ENCODE data around the gene DGKG.
A peak's percentile ranks its signal among the peaks of the same experiment; 100 is the strongest.

Gene DGKG

DNA sequence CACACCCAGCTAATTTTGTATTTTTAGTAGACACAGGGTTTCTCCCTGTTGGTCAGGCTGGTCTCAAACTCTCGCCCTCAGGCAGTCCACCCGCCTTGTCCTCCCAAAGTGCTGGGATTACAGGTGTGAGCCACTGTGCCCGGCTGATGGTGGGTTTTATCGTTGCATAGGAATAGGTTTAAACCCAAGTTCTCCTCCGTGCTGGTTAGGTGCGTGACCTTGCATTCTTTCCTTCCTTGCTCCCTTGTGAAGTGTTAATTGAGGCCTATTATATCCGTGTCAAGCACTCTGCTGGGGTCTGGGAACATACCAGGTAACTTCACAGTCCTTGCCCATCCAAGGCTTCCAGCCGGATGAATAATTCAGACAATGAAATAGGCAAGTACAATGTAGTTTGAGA, 233.9 kb downstream of the DGKG start:
- DNase-seq, result no peak

DNA sequence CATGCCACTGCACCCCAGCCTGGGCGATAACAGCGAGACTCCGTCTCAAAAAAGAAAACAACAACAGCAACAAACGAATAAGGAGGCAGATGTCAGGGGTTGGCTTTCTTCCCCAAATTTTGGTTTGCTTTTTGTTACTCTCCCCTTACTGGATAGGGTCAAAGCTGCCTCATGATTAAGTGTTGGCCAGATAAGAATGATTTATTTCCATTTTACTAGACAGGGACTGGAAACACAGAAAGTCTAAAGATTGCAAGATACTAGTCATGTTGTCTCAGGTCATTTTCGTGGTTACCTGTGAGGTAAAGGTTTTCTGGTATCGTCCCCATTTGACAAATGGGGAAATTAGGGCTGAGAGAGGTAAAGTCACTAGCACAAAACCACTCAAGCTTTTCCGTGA, 234.6 kb downstream of the DGKG start:
- DNase-seq, result no peak

DNA sequence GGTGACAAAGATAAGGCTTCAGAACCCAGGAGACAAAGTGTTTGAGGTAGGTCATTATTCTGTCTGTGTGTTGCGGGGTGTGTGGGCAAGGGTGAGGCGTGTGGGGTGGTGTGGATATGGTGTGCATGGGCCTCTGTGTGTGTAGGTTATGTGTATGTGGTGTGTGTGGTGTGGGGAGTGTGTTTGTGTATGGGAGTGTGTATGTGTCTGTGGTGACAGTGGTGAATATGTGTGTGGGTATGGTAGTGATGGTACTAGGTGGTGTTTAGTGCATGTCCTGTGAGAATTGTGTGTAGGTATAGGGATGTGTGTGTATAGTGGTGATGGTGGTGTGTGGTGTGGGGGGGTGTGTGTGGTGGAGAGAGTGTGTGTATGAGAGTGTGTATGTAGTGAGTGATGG, 236.9 kb downstream of the DGKG start:
- DNase-seq, result no peak

DNA sequence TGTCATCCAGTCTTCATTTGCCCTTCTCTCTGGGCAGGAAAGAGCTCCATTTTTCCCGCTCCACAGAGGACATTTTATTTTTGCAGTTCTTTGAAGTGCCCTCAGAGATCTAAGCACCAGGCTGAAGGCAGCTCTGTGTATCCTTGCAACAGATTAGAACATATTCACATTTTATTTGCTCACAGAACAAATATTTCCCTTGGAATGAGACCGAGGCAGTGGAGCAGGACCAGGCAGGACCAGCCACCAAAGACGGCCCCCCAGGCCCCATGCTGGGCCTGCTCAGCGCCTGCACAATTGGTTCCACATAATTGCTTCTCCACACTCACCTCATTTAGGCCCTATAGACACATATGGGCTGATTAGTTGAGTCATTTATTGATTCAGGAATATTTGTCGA, 237.4 kb downstream of the DGKG start:
- no peak for DNase-seq

DNA sequence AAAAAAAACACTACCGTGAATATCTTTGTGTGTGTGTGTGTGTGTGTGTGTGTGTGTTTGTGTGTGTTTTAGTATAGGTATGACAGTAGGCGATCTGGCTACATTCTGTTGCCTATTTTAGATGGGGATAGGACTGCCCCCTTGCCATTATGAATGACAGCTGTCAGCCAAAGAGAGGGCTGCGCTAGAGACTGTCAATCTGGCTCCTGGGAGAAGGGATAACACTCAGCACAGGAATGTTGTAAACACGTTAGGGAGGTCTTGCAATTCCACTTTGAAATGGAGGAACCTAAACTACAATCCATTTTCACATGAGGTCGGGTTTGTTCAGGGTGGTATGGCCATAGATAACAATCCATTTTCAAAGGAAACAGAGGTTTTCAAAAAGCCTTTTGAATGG, 239.0 kb downstream of the DGKG start:
- no peak for DNase-seq

DNA sequence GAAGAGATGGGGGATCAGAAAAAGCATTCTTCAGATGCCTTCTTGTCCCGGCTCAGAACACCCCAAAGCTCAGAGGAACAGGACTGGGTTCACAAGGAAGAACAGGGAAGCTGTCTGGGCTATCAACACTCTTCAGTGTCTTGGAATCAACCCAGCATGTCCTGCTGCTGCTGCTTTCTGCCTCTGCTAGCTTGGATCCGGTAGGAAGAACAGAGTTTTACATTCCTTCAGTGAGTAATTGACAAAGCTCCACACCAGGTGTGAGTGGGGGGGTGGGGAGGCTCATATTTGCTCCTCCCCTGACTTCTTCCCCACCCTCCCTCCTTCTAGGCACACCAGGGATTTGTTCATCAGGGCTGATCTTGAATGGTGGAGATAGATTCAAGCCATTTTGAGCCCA, 240.1 kb downstream of the DGKG start:
- no peak for DNase-seq

DNA sequence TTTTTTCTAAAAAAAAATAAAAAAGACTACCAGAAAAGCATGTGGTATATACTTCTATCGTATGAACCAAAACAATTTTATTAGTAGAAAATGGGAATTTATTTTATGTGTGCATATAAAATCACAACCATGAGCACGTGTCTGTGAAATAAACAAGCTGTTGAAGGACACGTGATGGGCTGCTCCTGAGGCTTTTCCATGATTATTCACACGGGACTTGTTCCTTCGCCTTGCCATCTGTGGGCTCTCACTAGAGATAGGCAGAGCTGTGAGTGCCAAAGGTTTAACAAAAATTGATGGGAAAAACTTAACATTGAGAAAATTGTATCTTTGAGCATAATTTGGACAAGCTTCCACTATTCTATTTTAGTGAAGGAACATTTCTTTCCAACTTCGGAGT, 240.8 kb downstream of the DGKG start:
- no peak for DNase-seq

DNA sequence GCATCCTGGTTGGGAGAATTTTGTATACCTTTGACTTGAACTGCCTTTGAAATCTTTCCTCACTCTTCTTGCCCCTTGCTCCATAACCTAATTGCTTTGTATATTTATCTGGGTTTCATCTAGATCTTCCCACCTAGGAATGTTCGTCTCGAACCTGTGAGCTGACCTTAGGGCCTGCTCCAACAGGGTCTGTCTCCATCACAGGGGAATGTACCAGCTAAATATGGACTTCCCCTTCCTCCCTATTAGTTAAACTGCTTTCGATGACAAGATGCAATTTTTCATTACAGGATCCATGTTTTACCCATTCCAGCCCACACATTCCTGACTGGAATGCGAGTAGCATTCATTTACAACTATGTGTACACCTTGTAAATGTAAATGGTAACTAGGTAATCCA, 242.5 kb downstream of the DGKG start:
- no peak for DNase-seq

DNA sequence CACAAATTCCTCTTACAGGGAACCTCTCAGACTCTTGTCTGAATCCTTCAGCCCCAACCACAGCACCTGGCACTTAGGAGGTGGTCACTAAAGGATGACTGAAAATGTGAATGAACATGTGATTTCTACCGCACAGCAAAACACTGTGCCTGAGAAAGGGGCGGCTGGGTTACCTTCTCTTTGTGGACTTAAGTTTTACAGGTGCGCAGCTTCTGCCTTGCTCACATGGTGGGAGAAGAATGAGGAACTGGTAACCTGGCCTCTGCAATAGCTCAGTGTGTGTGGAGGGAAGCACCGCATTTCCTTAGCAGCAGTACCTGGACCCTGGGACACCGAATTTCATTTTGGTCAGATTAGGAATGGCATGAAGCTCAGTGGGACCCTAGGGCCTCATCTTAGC, 243.3 kb downstream of the DGKG start:
- DNase-seq, result no peak

DNA sequence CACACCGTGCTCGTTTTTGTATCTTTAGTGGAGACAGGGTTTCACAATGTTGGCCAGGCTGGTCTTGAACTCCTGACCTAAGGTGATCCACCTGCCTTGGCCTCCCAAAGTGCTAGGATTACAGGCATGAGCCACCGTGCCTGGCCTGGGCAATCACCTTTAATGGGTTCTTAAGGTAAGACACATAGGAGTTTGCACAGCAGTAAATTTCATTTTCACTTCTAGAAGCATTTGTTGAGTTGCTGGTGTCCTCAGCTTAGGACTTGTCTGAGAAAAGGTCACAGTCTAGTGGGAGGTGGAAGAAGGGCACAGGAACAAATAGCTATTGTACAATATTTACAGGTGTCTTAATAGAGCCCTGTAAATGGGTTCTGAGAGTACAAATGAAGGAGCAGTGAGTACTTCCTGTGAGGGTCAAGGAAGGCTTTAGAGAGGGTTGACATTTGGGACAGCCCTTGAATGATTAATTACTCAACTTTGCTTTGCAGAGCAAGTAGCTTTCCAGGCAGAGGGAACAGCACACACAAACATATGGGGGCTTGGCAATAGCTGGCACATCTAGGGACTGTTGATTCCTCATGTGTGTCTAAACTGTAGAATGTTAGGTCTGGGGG, 244.4 kb downstream of the DGKG start:
- no peak for DNase-seq

DNA sequence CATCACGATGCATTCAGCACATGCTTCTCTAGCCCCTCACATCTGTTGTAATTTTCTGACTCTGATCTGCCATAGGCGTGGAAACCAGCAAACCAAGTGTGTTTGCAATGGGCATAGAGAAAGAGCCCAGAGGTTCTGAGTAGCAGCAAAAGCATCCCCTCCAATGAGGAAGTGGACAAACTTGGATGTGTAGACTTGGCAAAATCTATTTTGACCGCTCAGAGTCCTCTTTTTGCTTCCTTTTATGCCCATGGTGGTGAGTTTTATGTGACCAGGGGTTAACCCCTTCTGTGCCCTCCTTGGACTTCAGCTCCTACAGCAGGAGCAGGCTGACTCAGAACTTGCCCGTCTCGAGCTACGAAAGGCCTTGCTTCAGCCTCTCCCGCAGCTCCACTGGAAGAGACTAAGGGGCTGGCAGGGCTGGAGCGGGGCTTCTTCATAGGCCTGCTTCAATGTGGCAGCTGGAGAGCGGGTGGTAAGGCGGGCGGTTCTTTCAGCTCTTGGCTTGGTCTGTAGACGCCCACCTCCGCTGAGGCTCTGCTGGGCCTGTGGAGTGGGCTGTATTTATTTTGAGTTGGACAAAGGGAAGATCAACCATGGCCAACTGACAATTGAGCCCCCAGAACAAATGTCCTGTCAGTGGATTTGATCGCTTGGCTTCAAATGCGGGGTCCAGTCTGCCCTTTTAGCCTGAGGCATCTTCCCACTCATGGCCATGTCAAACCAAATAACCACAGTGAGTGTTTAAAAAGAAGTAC, 246.6 kb downstream of the DGKG start:
- DNase-seq, result peak; percentile 82

DNA sequence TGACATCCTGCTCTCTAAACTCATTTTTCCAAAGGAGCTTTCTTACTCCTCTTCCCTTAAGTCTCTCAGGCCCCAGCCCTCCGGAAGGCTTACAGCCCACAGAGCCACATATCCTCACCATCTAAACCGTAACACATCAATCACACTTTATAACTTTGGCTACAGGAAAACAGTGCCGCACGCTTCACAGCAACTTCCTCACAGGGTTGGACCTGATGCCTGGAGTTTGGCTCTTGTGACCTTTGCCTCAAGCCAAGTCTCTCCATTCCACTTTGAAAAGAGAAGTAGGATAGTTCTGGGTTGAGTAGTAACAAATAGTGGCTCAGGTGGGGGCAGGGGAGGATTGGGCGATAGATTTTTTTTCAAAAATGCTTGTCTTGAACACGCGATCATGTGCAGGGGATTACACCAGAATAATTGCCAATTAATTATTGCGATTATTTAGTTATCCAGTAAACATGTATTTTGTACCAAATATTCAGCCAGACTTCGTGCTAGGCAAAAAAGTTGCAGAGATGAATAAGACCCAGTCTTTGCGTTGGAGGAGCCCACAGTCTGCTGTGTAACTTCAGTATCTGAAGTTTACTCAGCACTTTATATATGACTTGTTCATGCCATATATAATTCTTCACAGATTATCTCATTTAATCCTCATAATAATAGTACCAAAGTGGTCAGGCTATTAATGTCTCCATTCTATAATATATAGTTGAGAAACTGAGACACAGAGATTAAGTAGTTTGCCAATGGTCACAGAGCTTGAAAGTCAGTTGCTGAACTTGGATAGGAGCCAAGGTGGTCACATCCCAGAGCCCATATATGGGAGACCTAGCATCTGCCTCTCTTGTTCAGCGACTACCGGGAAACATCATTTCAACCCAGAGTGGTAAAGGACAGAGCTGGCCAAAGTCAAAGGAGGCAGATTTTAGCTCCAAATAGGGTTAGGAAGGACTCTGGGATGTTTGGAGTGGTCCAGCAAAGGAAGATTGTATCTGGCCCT, 250.8 kb downstream of the DGKG start:
- peak; percentile 82 for DNase-seq

DNA sequence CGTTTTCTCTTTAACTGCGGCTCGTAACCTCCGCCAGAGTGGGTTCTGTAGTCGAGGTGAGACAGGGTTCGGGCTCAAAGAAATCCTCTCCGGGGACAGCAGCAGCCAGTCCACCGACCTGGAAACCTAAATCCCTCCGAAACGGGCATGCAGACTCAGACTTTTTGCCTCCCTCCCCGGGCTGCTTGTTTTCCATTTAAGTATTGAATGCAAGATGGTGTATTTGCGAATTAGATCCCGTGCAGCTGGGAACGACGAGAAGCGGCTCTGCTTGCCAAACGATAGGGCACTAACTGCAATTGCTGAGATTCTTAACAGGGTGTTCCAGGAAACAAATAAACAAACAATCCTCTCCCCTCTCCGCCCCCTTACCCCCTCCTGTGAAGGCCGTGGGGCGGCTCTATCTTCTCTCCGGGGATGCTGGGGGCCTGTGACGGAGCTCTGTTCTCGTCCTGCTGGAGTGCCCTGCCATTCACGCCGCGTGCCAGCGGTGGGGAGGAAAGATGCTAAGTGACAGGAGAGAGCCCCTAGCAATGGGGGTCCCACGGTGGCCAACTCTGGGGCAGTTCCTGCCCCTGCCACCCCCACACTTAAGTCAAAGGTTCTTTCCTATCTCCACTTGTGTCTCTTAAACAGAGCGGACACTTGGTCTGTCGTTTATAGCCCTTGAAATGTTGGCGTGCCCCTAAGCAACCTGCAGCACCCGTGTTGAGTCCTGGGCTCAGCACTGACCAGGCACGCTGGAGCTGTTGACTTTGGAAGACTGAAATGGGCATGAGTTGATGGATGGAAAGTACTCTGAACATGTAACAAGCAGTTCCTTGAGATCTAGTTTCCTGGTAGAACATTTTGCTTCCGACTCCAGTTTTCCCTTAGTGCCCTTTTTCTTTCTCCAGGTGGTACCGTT, 251.9 kb downstream of the DGKG start:
- DNase-seq, result no peak

DNA sequence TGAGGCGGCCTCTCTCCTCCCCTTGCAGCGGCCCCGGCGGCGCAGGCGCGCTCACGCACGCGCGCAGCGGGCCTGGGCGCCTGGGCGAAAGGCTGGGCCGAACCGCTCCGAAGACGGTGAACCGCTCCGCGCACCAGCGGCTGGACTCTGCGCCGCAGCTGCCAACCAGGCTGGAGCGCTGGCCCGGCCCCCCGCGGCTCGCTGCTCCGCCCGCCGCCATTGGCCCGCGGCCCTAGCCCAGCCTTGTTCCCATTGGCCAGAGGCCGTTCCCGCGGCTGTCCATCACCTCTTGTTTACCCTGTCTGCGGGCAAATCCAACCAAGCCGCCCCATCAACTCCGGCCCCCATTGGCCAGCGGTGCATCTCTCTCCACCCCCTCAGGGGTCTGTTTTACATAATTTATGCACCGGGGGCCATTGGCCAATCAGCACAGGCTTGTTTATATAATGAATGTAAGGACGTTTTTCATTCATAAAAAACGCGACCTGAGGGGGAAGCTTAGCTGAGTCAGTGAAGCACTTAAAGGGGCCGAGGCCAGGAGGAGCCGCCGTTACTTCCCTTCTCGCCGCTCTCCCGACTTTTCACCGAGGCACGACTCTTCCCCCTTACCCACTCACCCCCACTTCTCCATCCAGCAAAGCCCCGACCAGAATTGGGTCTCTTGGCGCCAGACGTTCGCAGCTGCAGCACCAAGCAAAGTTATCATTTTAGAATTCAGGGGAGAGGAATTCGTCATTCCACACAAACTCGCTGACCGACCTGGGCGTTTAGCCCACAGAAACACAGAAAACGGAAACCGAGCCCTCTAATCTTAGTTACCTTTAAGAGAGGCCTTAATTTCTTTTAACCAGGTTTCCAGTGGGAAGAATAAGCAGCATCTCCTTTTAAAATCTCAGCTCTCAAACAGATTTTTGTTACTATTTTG, 252.8 kb downstream of the DGKG start, which contains the start of gene ETV5:
Gene ETV5 (minus strand): TSS at position 149 of the 925 bp plus-strand sequence. CDS start 3,221 bp downstream, outside the sequence.
- peak; percentile 100 for DNase-seq

DNA sequence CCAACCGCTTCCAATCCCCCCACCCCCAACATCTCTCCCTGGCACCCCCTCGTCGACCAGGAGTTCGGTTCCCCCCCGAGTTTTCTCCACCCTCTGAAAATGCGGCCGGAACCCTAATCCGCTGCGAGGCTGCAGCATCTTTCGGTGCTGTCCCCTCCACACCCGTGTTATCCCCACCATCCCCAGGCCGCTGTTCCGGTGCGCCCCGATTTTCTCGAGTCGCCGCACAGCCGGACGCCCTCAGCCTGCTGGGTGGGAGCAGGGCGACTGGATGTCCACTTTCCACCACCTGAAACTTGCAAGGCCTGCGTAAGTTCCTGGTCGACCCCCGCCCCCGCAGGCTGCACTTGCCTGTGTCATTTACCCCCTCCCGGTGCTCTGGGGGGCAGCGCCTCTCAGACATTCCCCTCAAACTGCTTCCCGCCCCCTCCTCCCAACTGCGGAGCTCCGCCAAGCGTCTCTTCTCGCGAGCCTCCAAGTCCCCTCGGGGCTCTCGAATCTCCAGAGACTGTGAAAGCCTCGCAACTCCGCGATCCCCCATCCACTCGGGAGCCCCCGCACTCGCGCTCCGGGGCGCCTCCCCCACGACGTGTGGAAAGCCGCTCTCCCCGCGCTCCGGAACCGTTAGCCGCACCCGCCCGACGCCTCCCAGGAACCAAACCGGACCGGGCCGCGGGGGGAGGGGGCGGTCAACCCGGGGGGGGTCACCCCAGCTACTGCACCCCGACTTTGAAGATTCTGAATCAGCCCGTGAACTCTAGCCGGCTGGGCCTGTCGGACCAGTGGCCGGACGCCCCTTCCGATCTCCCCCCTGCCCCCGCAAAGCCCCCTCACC, 253.7 kb downstream of the DGKG start:
- DNase-seq, result no peak

DNA sequence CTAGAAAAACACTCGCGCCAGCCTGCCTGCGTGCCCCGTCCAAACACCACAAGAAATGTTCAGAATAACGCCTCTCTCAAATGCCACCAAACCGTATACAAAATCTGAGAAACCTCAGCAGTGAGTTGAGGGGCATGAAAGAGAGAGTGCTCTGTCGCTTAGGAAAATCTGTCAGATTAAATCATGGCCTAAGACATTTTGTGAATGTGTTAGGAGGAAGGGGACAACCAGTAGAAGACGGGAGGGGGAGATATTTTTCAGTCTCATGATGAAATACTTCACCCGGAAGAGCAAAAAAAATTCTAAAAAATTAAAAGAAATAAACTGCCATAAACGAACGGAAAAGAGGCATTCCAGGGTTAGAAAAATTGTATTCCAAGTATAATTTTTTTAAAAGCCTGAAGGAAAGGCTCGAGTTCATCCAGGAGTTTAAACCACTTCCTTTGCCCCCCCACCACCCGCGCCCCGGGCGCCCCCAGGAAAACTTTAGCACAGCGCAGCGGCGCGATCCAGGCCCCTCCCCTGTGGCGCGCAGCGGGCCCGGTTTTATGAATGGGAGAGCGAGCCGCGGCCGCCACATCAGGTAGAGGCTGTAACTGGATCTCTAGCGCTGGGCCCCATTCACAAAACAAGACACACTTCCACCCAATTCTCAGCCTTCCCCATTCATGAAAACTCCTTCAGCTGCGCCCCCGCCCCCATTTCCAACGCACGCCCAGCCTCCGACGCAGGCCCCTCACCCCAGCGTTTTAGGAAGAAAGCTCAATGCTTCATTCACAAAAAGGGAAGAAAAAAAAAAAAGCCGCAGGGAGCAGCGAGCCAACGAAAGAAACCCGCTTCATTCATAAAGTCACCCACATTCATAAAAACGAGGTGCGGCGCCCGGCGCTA, 254.6 kb downstream of the DGKG start:
- peak; percentile 23 for DNase-seq

DNA sequence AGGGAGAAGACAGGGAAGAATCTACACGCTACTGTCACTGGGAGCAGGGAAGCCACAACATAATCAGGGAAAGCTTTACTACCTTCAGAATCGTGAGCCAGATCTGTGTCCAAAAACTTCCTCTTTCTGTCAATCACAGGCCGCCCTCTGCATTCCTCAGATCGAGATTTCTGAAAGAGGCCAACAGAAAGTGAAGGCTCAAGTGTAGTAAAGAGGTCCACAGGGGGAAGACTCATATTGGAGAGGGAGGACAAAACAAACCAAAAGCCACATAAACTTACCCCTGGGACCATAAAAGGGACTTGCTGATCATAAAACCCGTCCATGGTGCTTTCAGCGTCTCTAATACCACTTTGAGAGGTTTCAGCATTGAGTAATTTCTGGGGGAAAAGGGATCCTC, 256.5 kb downstream of the DGKG start:
- DNase-seq, result peak; percentile 38

DNA sequence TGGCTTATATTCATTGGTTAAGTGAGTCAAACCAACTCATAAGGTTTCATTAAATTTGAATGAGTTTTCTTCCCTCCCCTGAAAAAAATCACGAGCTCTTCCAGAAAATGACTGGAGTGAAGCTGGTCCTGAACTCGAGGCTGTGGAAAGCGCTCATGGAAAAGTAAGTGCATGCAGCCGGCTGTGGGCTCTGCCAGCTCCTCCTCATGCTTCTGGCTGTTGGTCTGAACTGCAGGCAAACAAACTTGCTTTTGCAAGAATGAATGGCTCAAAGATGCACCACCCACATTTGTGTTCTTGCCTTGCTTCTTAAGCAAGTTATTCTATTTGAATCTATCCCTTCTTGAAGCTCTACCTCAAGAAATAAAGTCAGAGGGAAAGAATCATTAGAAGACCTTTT, 259.3 kb downstream of the DGKG start:
- DNase-seq, result no peak

DNA sequence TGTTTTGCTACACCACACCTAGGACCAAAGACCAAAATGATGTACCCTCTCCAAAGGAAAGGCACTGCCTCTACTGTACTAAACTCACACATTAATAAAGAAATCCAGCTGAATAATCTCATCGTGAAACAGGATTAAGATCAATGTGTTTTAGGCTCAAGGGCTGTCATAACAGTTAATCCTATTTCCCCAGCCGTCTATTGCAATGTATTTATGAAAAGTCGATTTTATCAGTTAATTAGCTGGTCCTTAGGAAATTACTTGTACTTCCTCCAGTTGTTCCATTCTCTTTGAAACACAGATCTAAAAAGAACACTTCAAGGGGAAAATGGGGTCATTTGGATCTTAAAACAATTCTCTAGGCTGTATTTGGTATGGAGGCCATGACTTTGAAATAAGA, 261.6 kb downstream of the DGKG start:
- no peak for DNase-seq

Measured in MV-4-11 (cell line).